NCI-H128 (cell line): Measurements from ENCODE around the gene SEC14L6.

Experiments used
- DNase-seq: peaks from one replicate; lab custom pipeline; 2025; ENCODE audit not compliant: unreplicated experiment; lab: John Stamatoyannopoulos, UW

The SEC14L6 gene

GRCh38 chr22:30538280-30538679 is 8.3 kb downstream of the SEC14L6 start:
- DNase-seq: no peak

- no peak for DNase-seq
Observed at GRCh38 chr22:30537083-30537731, 9.3 kb downstream of the SEC14L6 start.

- no peak for DNase-seq
Observed at GRCh38 chr22:30535182-30535581, 11.4 kb downstream of the SEC14L6 start.

GRCh38 chr22:30531651-30532608 is 14.6 kb downstream of the SEC14L6 start:
- no peak for DNase-seq

- DNase-seq: no peak
Observed at GRCh38 chr22:30526656-30527055, 19.9 kb downstream of the SEC14L6 start.

- no peak for DNase-seq
Observed at GRCh38 chr22:30523646-30524489, 22.7 kb downstream of the SEC14L6 start.

- DNase-seq: no peak
Observed at GRCh38 chr22:30521368-30522156, 25.0 kb downstream of the SEC14L6 start.

GRCh38 chr22:30519842-30520425 is 26.6 kb downstream of the SEC14L6 start:
- no peak for DNase-seq

GRCh38 chr22:30516731-30517130 is 29.8 kb downstream of the SEC14L6 start:
- no peak for DNase-seq

- no peak for DNase-seq
Observed at GRCh38 chr22:30516273-30516672, 30.3 kb downstream of the SEC14L6 start.

GRCh38 chr22:30514252-30514651 is 32.3 kb downstream of the SEC14L6 start:
- no peak for DNase-seq

GRCh38 chr22:30513462-30513861 is 33.1 kb downstream of the SEC14L6 start:
- no peak for DNase-seq

- no peak for DNase-seq
Observed at GRCh38 chr22:30511911-30512310, 34.6 kb downstream of the SEC14L6 start.

- DNase-seq: no peak
Observed at GRCh38 chr22:30511109-30511508, 35.4 kb downstream of the SEC14L6 start.

GRCh38 chr22:30508216-30508615 is 38.3 kb downstream of the SEC14L6 start:
- DNase-seq: no peak

GRCh38 chr22:30507670-30508069 is 38.9 kb downstream of the SEC14L6 start:
- DNase-seq: no peak

GRCh38 chr22:30506507-30506968 is 40.0 kb downstream of the SEC14L6 start:
- DNase-seq: no peak

GRCh38 chr22:30503551-30503950 is 43.0 kb downstream of the SEC14L6 start:
- DNase-seq: no peak

- DNase-seq: no peak
Observed at GRCh38 chr22:30502911-30503310, 43.6 kb downstream of the SEC14L6 start.

- no peak for DNase-seq
Observed at GRCh38 chr22:30502153-30502552, 44.4 kb downstream of the SEC14L6 start.
